ENCODE data around the gene MSI2.

Gene MSI2

DNA sequence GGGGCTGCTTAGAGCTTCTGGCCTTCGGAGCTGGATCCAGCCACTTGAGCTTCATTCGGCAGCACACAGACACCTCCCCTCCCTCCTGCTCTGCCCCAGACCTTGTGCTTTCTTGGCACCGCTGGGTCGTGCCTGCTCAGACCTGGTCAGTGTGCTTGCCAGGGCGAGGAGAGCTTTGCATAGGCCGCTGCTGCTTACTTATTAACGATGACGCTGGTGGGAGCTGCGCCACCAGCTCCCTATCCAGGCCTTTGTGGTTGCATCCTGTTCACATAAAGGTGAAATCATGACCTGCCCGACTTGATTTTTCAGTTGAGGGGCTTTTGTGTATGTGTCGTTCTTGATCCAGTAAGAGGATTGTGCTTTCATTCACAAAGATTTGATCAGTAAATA is 101.1 kb downstream of the MSI2 start:
- DNase-seq (ENCODE audit: extremely low spot score): no peak
- no peak for TF ChIP-seq SUZ12 (IDR thresholded peaks at IDR 0.05)
- TF ChIP-seq TARDBP (IDR thresholded peaks at IDR 0.05): no peak
- no peak for TF ChIP-seq CTBP1 (IDR thresholded peaks at IDR 0.05; ENCODE audit: borderline replicate concordance)
- no peak for TF ChIP-seq L3MBTL2 (conservative IDR thresholded peaks at IDR 0.05)
- TF ChIP-seq FOXM1 (IDR thresholded peaks at IDR 0.05; ENCODE audit: borderline replicate concordance): no peak
- TF ChIP-seq LEF1 (IDR thresholded peaks at IDR 0.05; ENCODE audit: borderline replicate concordance): no peak
- no peak for TF ChIP-seq ARNT (IDR thresholded peaks at IDR 0.05)
- TF ChIP-seq HDGF (IDR thresholded peaks at IDR 0.05; ENCODE audit: borderline replicate concordance): no peak
- TF ChIP-seq BHLHE40 (IDR thresholded peaks at IDR 0.05; ENCODE audit: borderline replicate concordance): no peak
- no peak for TF ChIP-seq FOXA1 (IDR thresholded peaks at IDR 0.05)
- TF ChIP-seq ZNF384 (IDR thresholded peaks at IDR 0.05): no peak
- TF ChIP-seq SP1 (IDR thresholded peaks at IDR 0.05): no peak
- no peak for TF ChIP-seq FOXK2 (IDR thresholded peaks at IDR 0.05)
- TF ChIP-seq NFRKB (IDR thresholded peaks at IDR 0.05): no peak
- TF ChIP-seq, protein P1, sequence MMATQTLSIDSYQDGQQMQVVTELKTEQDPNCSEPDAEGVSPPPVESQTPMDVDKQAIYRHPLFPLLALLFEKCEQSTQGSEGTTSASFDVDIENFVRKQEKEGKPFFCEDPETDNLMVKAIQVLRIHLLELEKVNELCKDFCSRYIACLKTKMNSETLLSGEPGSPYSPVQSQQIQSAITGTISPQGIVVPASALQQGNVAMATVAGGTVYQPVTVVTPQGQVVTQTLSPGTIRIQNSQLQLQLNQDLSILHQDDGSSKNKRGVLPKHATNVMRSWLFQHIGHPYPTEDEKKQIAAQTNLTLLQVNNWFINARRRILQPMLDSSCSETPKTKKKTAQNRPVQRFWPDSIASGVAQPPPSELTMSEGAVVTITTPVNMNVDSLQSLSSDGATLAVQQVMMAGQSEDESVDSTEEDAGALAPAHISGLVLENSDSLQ (IDR thresholded peaks at IDR 0.05): no peak
- no peak for TF ChIP-seq ELF4 (IDR thresholded peaks at IDR 0.05)
- POLR2A ChIA-PET: no interaction called here
- CTCF ChIA-PET: interaction anchor here (0.7 kb wide), 1 partner anchor 56 kb away, joined by 3 read pairs; no protein-coding TSS in a partner anchor

DNA sequence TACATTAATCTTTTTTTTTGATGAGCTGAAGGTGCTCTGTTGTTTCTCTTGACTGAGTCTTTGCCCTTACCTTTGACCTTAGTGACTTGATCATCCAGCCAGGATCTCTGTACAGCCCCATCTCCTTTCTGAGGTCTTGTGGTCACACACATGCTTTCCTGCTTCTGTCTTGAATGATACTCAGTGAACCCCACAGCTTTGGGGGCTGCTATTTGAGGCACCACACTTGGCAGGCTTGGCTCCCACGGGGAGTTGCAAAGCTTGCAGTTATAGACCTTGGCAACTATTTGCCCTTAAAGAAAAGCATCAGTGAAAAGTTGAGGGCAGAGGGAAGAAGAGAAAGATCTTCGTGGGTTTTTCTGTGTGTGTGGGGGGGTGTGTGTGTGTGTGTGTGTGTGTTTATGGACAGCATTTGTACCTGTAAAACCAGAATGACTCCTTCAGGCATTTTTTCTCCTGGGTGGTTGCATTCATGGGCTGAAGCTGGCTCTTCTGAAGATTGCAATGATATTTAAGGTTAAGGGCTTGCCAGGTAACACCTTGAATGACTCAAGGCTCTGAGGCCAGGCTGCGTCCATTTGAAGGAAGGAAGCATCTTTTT is 101.6 kb downstream of the MSI2 start:
- TF ChIP-seq ZNF384 (IDR thresholded peaks at IDR 0.05): no peak
- no peak for TF ChIP-seq ELF4 (IDR thresholded peaks at IDR 0.05)
- no peak for TF ChIP-seq ARNT (IDR thresholded peaks at IDR 0.05)
- no peak for TF ChIP-seq TARDBP (IDR thresholded peaks at IDR 0.05)
- TF ChIP-seq HDGF (IDR thresholded peaks at IDR 0.05; ENCODE audit: borderline replicate concordance): no peak
- no peak for TF ChIP-seq LEF1 (IDR thresholded peaks at IDR 0.05; ENCODE audit: borderline replicate concordance)
- TF ChIP-seq CTBP1 (IDR thresholded peaks at IDR 0.05; ENCODE audit: borderline replicate concordance): no peak
- TF ChIP-seq, protein P1 (IDR thresholded peaks at IDR 0.05): no peak
- no peak for TF ChIP-seq SUZ12 (IDR thresholded peaks at IDR 0.05)
- TF ChIP-seq NFRKB (IDR thresholded peaks at IDR 0.05): no peak
- TF ChIP-seq FOXK2 (IDR thresholded peaks at IDR 0.05): no peak
- TF ChIP-seq FOXA1 (IDR thresholded peaks at IDR 0.05): no peak
- TF ChIP-seq BHLHE40 (IDR thresholded peaks at IDR 0.05; ENCODE audit: borderline replicate concordance): no peak
- CTCF ChIA-PET: interaction anchor here (0.7 kb wide), 1 partner anchor 55 kb away, joined by 3 read pairs; no protein-coding TSS in a partner anchor
- POLR2A ChIA-PET: no interaction called here
- DNase-seq (ENCODE audit: extremely low spot score): no peak

DNA sequence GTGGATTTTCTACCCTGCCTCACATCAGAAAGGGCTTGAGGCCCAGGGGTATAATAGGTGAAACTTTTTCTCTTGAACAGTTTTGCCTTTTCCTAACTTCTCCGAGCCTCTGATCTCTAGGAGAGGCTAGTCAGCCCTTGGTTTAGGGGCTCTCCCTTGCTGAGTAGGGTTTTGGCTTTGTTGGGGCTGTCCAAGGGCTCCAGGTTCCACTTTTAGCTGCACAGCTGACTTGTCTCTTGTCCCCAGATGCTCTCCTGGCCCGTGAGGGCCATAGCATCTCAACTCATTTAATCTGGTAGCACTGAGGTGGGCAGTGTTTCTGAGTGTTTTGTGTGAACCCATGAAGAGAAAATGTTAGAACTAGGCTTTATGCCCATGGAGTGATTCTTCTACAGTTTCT is 103.9 kb downstream of the MSI2 start:
- TF ChIP-seq NFRKB (IDR thresholded peaks at IDR 0.05): no peak
- no peak for TF ChIP-seq SP1 (IDR thresholded peaks at IDR 0.05)
- TF ChIP-seq TARDBP (IDR thresholded peaks at IDR 0.05): no peak
- CTCF ChIA-PET: no interaction called here
- DNase-seq (ENCODE audit: extremely low spot score): no peak
- POLR2A ChIA-PET: no interaction called here

DNA sequence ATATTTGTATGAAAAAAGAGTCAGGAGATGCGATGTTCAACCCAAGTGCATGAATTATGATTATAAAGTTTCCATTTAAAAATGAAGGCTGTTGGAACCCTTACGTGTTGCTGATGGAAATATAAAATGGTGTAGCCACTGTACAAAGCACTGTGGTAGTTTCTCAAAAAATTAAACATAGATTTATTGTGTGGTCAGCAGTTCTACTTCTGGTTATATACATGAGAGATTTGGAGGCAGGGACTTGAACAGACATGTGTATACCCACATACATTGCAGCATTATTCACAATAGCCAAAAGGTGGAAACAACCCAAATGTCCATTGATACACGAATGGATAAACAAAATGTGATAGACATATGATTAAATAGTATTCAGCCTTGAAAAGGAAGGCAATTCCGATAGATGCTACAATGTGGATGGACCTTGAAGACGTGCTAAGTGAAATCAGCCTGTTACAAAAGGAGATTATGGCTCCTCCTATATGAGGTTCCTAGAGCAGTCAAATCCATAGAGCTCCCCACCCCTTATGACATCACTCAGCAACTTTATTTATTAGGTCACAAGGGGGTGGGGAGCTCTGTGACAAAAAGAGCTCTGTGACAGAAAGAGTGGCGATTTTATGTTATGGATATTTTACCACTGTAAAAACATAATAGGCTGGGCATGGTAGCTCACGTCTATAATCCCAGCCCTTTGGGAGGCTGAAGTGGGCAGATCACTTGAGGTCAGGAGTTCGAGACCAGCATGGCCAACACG is 106.7 kb downstream of the MSI2 start:
- no peak for TF ChIP-seq BHLHE40 (IDR thresholded peaks at IDR 0.05; ENCODE audit: borderline replicate concordance)
- no peak for TF ChIP-seq LEF1 (IDR thresholded peaks at IDR 0.05; ENCODE audit: borderline replicate concordance)
- TF ChIP-seq HDGF (IDR thresholded peaks at IDR 0.05; ENCODE audit: borderline replicate concordance): no peak
- TF ChIP-seq TARDBP (IDR thresholded peaks at IDR 0.05): no peak
- no peak for TF ChIP-seq ZNF384 (IDR thresholded peaks at IDR 0.05)
- TF ChIP-seq FOXM1 (IDR thresholded peaks at IDR 0.05; ENCODE audit: borderline replicate concordance): no peak
- TF ChIP-seq, protein P1 (IDR thresholded peaks at IDR 0.05): no peak
- TF ChIP-seq CTBP1 (IDR thresholded peaks at IDR 0.05; ENCODE audit: borderline replicate concordance): no peak
- no peak for TF ChIP-seq ELF4 (IDR thresholded peaks at IDR 0.05)
- TF ChIP-seq L3MBTL2 (conservative IDR thresholded peaks at IDR 0.05): no peak
- no peak for TF ChIP-seq ARNT (IDR thresholded peaks at IDR 0.05)
- TF ChIP-seq SUZ12 (IDR thresholded peaks at IDR 0.05): no peak
- TF ChIP-seq FOXA1 (IDR thresholded peaks at IDR 0.05): no peak
- no peak for DNase-seq (ENCODE audit: extremely low spot score)
- CTCF ChIA-PET: interaction anchor here (0.8 kb wide), 1 partner anchor 35 kb away, joined by 3 read pairs; no protein-coding TSS in a partner anchor
- POLR2A ChIA-PET: no interaction called here

DNA sequence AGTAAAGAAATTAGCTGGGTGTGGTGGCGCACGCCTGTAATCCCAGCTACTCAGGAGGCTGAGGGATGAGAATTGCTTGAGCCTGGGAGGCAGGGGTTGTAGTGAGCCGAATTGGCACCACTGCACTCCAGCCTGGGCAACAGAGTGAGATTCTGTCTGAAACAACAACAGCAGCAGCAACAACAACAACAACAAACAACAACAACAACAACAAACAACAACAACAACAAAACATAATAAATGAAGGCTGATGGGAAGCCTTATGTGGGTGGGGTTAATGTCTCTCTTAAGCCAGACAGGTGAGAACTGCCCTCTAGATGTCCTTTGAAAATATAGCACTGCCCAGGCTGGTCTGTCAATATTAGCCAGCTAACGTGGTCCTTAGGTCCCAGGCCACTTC is 107.3 kb downstream of the MSI2 start:
- CTCF ChIA-PET: interaction anchor here (0.8 kb wide), 1 partner anchor 34 kb away, joined by 3 read pairs; no protein-coding TSS in a partner anchor
- POLR2A ChIA-PET: no interaction called here
- no peak for TF ChIP-seq CTBP1 (IDR thresholded peaks at IDR 0.05; ENCODE audit: borderline replicate concordance)
- no peak for TF ChIP-seq ARNT (IDR thresholded peaks at IDR 0.05)
- no peak for TF ChIP-seq SUZ12 (IDR thresholded peaks at IDR 0.05)
- no peak for TF ChIP-seq FOXM1 (IDR thresholded peaks at IDR 0.05; ENCODE audit: borderline replicate concordance)
- no peak for TF ChIP-seq ZNF384 (IDR thresholded peaks at IDR 0.05)
- no peak for TF ChIP-seq ELF4 (IDR thresholded peaks at IDR 0.05)
- TF ChIP-seq, protein P1 (IDR thresholded peaks at IDR 0.05): no peak
- TF ChIP-seq SP1 (IDR thresholded peaks at IDR 0.05): no peak
- TF ChIP-seq FOXK2 (IDR thresholded peaks at IDR 0.05): no peak
- no peak for TF ChIP-seq LEF1 (IDR thresholded peaks at IDR 0.05; ENCODE audit: borderline replicate concordance)
- TF ChIP-seq NFRKB (IDR thresholded peaks at IDR 0.05): no peak
- no peak for TF ChIP-seq HDGF (IDR thresholded peaks at IDR 0.05; ENCODE audit: borderline replicate concordance)
- no peak for TF ChIP-seq FOXA1 (IDR thresholded peaks at IDR 0.05)
- TF ChIP-seq TARDBP (IDR thresholded peaks at IDR 0.05): no peak
- TF ChIP-seq BHLHE40 (IDR thresholded peaks at IDR 0.05; ENCODE audit: borderline replicate concordance): no peak
- no peak for DNase-seq (ENCODE audit: extremely low spot score)

Measured in HEK293T (cell line).